Measurements from ENCODE around the gene PLD6.

DNA sequence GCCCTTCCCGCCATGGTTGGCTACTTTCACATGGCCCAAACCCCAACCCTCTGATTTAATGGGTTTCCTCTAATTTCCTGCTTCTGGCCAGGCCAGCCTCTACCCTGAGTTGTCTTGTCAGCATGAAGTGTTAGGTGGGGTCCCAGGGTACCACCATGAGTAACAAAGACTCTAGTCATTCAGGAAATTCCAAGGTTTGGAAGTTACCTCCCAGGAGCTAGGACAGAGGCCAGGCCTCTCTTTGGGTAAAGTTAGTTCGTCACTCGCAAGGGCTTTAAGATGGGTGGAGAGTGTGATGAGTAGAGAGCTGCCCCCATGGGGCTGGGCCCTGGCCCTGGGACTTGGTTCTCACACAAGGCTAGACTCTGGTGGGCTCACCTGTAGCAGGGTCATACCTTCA, 54.6 kb downstream of the PLD6 start:
- TF ChIP-seq, protein P1, sequence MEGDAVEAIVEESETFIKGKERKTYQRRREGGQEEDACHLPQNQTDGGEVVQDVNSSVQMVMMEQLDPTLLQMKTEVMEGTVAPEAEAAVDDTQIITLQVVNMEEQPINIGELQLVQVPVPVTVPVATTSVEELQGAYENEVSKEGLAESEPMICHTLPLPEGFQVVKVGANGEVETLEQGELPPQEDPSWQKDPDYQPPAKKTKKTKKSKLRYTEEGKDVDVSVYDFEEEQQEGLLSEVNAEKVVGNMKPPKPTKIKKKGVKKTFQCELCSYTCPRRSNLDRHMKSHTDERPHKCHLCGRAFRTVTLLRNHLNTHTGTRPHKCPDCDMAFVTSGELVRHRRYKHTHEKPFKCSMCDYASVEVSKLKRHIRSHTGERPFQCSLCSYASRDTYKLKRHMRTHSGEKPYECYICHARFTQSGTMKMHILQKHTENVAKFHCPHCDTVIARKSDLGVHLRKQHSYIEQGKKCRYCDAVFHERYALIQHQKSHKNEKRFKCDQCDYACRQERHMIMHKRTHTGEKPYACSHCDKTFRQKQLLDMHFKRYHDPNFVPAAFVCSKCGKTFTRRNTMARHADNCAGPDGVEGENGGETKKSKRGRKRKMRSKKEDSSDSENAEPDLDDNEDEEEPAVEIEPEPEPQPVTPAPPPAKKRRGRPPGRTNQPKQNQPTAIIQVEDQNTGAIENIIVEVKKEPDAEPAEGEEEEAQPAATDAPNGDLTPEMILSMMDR (IDR thresholded peaks at IDR 0.05 in 2 of 3, conservative IDR thresholded peaks at IDR 0.05 in 1 of 3; ENCODE audit: control insufficient read depth in 2 of 3, extremely low read depth in 1 of 3, insufficient read depth in 1 of 3, low read depth in 3 of 3, low read length in 3 of 3) = no peak
- TF ChIP-seq POLR2A (IDR thresholded peaks at IDR 0.05; ENCODE audit: low read depth, low read length) (no peak), GATAD2B (conservative IDR thresholded peaks at IDR 0.05; ENCODE audit: low read depth) (no peak), EZH2 (IDR thresholded peaks at IDR 0.05; ENCODE audit: borderline replicate concordance, control insufficient read depth, low read depth, low read length) (no peak), POLR2AphosphoS5 (IDR thresholded peaks at IDR 0.05; ENCODE audit: low read length) (no peak), SMAD5 (IDR thresholded peaks at IDR 0.05; ENCODE audit: low read depth) (no peak)
- TF ChIP-seq, protein P2, sequence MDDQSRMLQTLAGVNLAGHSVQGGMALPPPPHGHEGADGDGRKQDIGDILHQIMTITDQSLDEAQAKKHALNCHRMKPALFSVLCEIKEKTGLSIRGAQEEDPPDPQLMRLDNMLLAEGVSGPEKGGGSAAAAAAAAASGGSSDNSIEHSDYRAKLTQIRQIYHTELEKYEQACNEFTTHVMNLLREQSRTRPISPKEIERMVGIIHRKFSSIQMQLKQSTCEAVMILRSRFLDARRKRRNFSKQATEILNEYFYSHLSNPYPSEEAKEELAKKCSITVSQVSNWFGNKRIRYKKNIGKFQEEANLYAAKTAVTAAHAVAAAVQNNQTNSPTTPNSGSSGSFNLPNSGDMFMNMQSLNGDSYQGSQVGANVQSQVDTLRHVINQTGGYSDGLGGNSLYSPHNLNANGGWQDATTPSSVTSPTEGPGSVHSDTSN (IDR thresholded peaks at IDR 0.05; ENCODE audit: insufficient replicate concordance, low read depth, low read length) = no peak

Data from GM12878 (cell line).